ENCODE results near the gene EYA2. TPM values are rescaled to one million over a fixed set of nuclear protein-coding genes. Genes with fewer than 3 reads are reported as not detected.

EYA2 gene
- total and polyA plus RNA-seq, 4 donors, result 0.17 to 0.54 (median 0.23) TPM; not detected in 1

- peaks cover 0 to 7% (median under 1%) of the 10 kb centered on the region in 4 donors for H3K9me3 ChIP-seq (ENCODE audit: control insufficient read depth in 4 of 4, low read length in 3 of 4)
- TF ChIP-seq HNF4G (IDR thresholded peaks at IDR 0.05), result no peak
- TF ChIP-seq HNF4A (conservative IDR thresholded peaks at IDR 0.05), result no peak
- no peak for TF ChIP-seq ZBTB33 (IDR thresholded peaks at IDR 0.05)
- TF ChIP-seq REST (IDR thresholded peaks at IDR 0.05), result no peak
- TF ChIP-seq NR2F2 (IDR thresholded peaks at IDR 0.05), result no peak
- no peak for TF ChIP-seq JUND (IDR thresholded peaks at IDR 0.05)
- no peak for TF ChIP-seq CTCF (IDR thresholded peaks at IDR 0.05; ENCODE audit: low read depth, low read length, missing input control)
- TF ChIP-seq RAD21 (IDR thresholded peaks at IDR 0.05), result no peak
- no peak for TF ChIP-seq FOXA2 (IDR thresholded peaks at IDR 0.05)
- no peak for TF ChIP-seq FOXA1 (IDR thresholded peaks at IDR 0.05)
- no peak for TF ChIP-seq EGR1 (IDR thresholded peaks at IDR 0.05; ENCODE audit: low read depth in 2 of 2)
- no peak for TF ChIP-seq SP1 (IDR thresholded peaks at IDR 0.05)
- no peak for TF ChIP-seq MAX (IDR thresholded peaks at IDR 0.05)
- no peak for TF ChIP-seq RXRA (IDR thresholded peaks at IDR 0.05)
- TF ChIP-seq GABPA (IDR thresholded peaks at IDR 0.05 in 1 of 2, conservative IDR thresholded peaks at IDR 0.05 in 1 of 2), result no peak
- TF ChIP-seq ATF3 (IDR thresholded peaks at IDR 0.05), result no peak
- TF ChIP-seq TAF1 (conservative IDR thresholded peaks at IDR 0.05), result no peak
- TF ChIP-seq YY1 (IDR thresholded peaks at IDR 0.05), result no peak
- DNase-seq (ENCODE audit: low spot score), result no peak
- no peaks in the 10 kb centered on the region for H3K4me1 ChIP-seq (ENCODE audit: control insufficient read depth in 4 of 4, insufficient read depth in 4 of 4, low read length in 3 of 4)
- H3K27me3 ChIP-seq (ENCODE audit: control insufficient read depth in 4 of 4, insufficient read depth in 4 of 4, low read length in 3 of 4), result no peaks in the 10 kb centered on the region
- H3K4me3 ChIP-seq (ENCODE audit: low read depth in 1 of 3, low read length in 3 of 3), result no peak overlapping the region
- no peaks in the 10 kb centered on the region for H3K36me3 ChIP-seq (ENCODE audit: control insufficient read depth in 4 of 4, insufficient read depth in 3 of 4, low read depth in 1 of 4, low read length in 3 of 4)
- H3K27ac ChIP-seq (ENCODE audit: low read depth in 1 of 2, low read length in 2 of 2), result no peak overlapping the region
- 78% methylated on average over 14 of the region's 14 CpGs for WGBS
- H3K9ac ChIP-seq (ENCODE audit: low read depth in 1 of 2, low read length in 2 of 2), result no peak overlapping the region
Measured at GRCh38 chr20:47062226-47062890, 167.7 kb downstream of the EYA2 start.
